HG03045 (cell line): ENCODE data around the gene ARAP2.
"Not testable (repeated sequence)": the region's sequence is repeated elsewhere in the genome, so short reads cannot be mapped to it uniquely, and the experiment has no call there.

Experiments
- ATAC-seq: cut with Tn5 transposase; IDR thresholded peaks from one replicate; pipeline ENCODE4 v1.9.1; 2021; ENCODE audit warnings: mild to moderate bottlenecking, moderate library complexity; ENCODE audit not compliant: unreplicated experiment

Gene ARAP2

DNA sequence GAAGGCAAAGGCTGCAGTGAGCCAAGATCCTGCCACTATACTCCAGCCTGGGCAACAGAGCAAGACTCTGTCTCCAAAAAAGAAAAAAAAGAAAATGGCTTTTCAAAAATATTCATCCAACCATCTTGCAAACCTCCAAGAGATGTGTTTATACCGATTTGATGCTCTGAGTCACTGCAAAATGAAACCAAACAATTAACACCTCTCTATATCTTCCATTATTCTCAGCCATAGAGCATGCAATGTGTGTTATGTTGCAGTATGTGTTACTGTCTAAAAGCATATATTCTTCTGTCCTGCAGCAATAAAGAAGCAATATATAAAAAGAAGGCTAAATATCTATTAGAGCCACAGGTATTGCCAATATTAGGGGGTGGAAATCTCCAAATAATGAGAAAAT lies 51.4 kb downstream of the ARAP2 start:
- ATAC-seq, result no peak

DNA sequence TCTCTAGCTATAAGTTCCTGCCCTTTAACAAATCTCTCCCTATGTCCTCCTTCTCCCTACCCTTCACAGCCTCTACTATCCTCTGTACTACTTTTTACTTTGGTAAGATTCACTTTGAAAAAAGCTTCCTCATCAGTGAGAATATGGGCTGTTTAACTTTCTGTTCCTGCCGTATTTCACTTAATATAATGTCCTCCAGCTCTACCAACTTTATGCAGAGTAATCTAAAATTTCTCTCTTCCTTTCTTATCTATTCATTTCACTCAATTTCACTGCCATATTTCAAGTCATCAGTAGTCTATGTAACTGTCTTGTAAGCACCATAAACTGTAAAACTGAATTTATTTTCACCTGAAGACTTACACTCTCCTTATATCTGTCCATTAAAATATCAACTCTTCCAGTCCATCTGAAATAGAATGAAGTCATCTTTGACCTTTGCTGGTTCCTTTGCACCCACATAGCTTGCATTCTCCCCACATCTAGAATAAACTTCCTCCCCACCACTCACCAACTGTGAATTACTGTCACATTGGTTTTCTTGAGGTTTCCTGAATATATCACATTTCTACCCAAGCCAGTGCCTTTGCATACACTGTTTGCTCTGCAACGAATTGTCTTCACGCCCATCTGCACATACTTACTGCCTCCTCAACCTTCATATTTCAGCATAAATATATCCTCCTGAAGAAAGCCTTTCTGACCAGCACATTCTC lies 54.6 kb downstream of the ARAP2 start:
- no peak for ATAC-seq

DNA sequence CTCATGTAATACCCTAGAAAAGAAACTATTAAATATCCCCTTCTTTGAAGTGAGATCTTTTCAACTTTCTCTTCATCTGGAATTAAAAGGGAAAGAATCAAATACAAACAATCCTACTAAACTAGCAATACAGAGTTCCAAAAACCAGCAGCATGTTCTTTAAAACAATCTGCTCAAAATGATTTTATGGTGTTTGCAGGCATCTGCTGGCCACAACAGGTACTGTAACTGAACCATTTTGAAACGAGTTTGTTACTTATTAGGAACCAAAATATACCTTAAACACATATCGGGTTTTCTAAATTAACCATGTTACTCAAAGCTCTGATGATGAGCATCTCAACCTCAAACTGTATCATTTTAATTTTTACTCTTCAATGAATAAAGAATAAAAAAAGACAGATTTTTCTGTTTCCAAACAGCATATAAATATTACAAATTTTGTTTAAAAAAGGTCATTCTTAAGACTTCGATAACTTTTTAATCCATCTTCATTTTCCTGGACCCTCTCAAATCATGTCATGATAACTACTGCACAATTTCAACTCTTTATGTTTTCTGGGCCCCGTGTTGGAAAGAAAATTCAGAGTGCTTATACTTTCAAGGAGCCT lies 56.5 kb downstream of the ARAP2 start:
- ATAC-seq, result no peak

DNA sequence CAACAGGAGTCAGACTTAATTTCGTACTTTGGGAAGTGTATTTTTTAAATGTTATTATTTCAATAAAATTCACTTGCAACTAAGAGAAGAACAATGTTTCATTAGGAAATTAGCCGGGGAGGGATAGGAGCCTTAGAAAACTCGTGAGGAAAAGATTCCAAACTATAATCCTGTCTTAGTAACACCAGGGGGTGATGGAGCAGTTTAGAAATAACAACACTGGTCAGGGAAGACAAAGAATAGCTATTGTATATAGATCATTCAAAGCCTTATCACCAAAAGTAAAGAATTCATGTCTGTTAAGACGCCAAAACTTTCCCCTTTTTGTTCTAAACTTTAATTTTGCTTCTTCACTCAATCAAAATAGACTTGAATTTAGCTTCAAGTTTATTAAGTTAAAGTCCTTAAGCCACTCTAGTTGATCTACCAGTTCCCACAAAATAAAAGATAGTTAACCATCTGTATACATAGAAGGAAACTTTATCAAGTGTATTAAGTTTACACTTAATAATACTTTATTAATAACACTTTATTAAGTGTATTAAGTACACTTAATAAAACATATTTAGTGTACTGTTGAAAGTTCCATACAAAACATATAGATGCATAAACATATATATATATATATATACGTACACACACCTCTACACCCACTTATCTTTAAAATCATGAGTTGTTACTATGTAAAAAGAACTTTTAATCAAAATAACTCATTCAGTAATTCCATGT lies 60.5 kb downstream of the ARAP2 start:
- ATAC-seq, result no peak

DNA sequence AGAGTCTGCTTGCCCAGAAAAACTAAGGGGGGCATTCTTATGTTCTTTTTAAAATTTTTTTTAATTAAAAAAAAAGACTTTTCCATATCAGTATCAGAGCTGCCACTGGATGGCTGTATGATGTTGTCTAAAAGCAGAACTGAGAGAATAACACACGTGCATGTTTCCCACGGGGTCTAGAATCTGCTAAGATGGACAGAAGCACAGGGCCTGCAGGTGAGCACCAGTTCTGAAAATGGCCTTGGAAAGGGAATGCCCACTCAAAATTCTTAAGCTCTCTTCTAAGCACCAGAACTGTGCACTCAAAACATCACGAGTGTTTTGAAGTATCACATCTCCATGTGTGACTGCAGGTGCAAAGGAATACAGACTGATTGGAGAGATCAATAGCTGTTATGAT lies 61.1 kb downstream of the ARAP2 start:
- ATAC-seq, result no peak

- not testable (repeated sequence) for ATAC-seq
These were observed 62.0 kb downstream of the ARAP2 start for GRCh38 chr4:36182315-36182714.

GRCh38 chr4:36180206-36180605 lies 64.1 kb downstream of the ARAP2 start:
- ATAC-seq, result no peak

- no peak for ATAC-seq
These were observed 65.8 kb downstream of the ARAP2 start for GRCh38 chr4:36178484-36178883.

GRCh38 chr4:36177946-36178345 lies 66.4 kb downstream of the ARAP2 start:
- ATAC-seq, result no peak

DNA sequence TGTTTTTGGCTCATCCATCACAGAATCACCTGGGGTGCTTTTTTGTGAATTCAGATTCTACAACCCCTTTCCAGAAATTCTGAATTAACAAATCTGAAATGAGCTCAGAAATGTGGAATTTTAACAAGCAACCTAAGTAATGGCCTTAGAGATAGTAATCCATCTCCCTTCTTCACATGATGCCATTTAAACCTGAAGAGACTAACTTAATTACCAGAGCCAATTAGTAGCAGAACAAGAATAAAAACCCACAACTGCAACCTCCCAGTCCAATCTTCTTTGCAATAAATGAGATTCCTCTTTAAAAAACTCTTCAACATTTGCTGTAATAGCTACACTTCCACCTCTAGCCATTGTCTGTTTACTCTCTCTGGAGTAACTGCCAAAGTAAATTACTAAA lies 69.7 kb downstream of the ARAP2 start:
- no peak for ATAC-seq

DNA sequence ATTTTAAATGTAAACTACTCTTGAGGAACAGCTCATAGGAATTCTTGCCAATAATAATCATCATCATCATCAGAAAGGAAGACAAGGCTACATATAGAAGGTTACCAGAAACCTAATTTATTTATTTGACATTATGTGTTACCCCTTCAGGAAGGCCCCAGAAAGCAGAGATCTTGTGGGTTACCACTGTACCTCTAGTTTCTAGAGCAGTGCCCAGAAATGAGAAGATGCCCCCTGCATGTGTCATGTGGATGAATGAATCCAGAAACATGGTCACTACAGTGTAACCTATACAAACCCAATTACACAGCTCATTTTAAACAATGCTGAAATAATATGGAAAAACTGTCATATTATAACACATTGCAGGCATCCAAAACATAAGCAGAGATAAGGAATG lies 70.4 kb downstream of the ARAP2 start:
- ATAC-seq, result no peak

- ATAC-seq, result no peak
These were observed 71.7 kb downstream of the ARAP2 start for GRCh38 chr4:36172656-36173055.

GRCh38 chr4:36168127-36168878 lies 76.0 kb downstream of the ARAP2 start:
- no peak for ATAC-seq

GRCh38 chr4:36165631-36166005 lies 78.7 kb downstream of the ARAP2 start:
- no peak for ATAC-seq

- ATAC-seq, result no peak
These were observed 79.2 kb downstream of the ARAP2 start for GRCh38 chr4:36164900-36165630.

- no peak for ATAC-seq
These were observed 81.1 kb downstream of the ARAP2 start for GRCh38 chr4:36163198-36163597.

- no peak for ATAC-seq
These were observed 85.1 kb downstream of the ARAP2 start for GRCh38 chr4:36159208-36159607.

DNA sequence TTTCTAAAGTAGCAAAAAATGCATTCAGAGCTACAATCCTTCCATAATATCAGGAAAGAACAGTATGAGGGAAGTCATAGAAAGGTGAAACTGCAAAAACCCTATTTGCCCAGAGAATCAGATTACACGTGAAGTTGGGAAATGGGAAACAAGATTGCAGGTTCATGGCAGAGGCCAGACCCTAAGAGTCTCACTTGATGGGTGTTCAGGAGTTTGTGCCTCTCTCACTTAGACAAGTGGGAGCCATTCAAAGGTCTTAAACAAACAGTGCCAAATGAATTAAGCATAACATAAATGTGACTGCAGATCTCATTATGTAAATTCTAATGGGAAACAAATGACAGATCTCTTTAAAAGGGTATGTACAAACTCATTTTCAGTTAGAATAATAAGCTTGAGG lies 91.6 kb downstream of the ARAP2 start:
- ATAC-seq, result no peak

- no peak for ATAC-seq
These were observed 101.8 kb downstream of the ARAP2 start for GRCh38 chr4:36142504-36142903.

GRCh38 chr4:36141186-36141585 lies 103.1 kb downstream of the ARAP2 start:
- ATAC-seq, result no peak

DNA sequence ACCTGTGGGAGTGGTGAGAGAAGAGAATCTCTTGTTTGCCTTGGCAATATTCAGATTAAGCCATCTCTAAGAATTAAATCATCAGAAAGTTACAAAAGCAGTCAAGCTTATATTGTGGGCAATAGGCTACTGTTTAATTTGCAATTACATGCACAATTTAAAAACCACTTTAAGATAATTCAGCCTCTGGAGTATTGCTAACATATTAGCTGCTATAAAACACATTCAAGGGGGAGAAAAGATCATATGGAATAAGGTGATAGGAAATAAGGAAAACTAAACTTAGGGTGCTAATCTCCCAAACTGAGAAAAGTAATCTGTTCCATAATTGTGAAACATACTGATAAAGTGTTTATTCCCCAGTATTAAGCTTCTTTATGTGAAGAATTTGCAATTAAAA lies 103.9 kb downstream of the ARAP2 start:
- ATAC-seq, result no peak
